Ecto neural progenitor cell (in vitro differentiated cells): ENCODE results near the gene PIWIL1.

Experiments
- DNase-seq: peaks from one replicate; pipeline ENCODE4 v3.0.0-alpha.2; 2018; ENCODE audit warnings: low spot score

The PIWIL1 gene

DNA sequence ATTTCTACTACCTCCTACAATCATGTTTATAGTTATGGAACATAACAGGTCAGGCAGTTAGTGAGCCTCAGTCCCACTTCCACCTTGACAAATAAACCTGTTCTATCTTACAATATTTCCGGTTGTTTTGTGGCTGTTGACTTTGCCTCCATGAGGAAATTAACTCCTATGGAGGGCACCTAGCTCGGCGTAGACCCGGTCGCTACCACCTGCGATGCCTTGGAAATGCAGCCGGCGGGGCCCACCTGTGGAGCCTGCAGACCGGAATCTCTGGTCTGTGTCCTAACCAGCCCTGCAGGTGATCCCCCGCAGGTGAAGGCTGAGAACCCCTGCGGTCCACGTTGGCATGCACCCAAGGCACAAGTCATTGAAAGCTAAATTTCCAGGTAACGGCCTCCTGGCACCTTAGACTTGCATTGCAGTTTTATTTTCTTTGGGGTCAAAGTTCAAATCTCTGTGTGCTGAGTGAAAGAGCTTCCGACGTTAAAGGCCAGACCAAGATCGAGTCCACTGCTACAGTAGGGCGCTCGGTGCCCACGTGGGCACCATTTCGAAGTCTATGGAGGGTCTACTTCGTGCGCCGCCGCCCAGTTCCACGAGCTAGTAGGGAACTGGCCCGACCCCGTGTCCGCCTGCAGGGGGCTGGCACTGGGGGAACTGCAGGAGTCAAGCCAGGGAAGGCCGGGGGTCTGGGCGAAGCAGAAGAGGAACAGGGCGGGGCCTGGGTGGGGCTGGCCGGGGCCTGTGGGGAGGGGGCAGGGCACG is 782 bp upstream of the PIWIL1 start:
- no peak for DNase-seq

DNA sequence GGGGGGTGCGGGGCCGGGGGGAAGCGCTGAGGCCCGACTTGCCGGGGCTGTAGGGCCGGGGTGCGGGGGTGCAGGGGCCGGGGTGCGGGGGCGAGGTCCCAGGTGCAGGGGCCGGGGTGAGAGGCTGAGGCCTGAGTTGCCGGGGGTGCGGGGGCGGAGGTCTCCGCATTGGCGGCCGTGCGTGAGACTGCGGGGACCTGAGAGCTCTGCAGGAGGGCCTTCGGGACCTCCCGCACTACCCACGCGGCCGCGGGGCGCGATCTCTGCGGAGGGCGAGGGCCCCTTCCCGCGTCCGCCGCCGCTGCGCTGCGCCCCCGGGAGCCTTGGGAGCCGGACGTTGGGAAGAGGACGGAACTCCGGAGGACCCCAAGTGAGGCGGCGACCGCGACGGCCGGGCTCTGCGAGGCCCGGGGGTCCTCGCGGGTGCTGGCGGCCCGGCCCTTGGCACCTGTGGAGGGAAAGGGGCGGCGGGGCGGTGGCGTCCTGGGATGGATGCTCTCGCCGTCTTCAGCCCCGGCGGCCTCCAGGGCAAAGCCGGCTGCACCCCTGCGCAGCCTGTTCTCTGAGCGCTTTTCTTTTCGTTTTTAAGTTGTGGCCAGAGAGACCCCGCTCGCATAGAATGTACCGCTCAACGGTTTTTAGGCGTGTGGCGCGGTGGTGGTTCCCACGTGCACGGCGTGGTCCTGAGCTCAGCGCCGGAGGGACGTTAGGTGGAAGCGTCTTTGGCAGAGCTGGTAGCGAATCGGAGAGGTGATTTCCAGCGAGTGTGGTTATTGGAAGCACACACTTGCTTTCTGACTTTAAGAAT is 1.3 kb downstream of the PIWIL1 start:
- DNase-seq: no peak

DNA sequence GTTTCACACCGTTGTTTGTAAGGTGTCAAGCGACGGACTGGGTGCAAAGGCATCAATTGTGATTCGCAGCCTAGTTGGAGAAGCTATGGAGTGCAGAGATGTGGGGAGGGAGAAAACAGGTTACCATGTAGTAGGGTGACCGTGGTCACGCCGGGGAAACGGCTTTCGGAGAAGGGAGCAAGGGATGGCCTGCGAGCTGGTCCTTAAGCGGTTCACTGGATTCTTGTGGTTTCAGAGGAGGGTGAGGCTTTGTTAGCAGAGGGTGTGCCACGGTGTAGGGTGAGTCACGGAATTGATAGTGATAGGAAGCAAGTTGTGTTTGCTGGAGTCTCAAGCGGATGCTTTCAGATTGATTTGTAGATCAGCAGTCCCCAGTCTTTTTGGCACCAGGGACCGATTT is 2.3 kb downstream of the PIWIL1 start:
- DNase-seq: no peak

DNA sequence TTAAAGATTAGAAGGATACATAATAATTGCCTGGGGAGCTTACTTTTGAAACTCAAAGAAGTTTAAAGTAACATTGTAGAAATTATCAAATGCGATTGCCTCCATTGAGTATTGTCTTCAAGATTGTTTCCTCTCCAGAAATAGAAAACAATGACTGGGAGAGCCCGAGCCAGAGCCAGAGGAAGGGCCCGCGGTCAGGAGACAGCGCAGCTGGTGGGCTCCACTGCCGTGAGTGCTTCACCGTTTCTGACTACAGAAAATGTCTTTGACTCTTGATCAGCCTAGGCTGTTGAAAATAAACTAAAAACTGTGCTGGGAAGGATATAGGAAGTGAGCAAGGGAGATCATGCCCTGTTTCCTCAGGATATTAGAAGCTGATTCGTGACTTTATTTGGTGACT is 4.8 kb downstream of the PIWIL1 start:
- DNase-seq: no peak

DNA sequence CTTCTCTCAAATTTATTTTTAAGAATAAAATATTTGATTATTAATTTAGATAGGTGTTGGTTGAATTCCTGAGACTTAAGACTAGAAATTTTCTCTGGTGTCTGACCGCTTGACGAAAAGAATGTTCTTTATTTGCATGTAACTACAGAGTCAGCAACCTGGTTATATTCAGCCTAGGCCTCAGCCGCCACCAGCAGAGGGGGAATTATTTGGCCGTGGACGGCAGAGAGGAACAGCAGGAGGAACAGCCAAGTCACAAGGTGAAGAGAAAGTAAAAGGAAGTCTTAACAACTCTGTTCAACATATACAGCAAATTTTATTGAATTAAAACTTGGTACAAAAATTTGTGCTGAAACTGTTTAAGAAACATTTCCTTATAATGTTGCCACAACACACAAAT is 5.2 kb downstream of the PIWIL1 start:
- no peak for DNase-seq

DNA sequence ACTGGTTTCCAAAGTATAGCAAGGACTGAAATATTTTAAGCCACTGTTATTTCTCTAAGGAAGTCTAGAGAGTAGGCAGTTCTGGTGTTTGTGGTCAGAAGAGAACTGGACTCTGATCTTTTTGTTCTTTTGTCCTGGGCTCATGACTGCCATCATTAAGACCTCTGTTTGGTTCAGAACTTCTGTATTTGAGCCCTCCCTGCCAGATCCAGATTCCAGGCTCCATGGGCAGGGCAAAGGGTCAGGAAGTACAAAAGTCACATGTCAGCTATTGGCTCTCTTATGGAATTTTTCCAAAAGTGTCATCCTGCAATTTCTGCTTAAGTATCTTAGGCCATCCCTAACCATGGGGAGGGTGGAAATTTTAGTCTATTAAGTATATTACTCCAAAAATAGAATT is 6.8 kb downstream of the PIWIL1 start:
- DNase-seq: no peak

DNA sequence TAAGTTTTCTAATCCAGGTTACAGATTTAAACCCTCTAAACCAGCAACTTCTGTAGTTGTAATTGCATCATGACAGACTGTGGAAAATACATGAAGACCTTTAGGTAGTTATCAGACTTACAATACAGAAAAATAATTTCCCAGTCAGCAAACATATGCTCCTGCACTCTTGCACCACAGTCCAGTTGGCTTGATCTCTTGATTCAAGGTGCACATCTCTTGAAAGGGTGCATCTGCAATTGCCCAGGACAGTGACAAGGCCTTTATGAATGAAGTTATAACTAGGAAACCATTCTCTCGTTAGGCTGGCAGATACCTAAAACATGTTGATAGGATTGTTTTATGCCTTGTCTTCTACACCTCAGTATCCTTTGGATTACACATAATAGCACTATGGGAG is 7.6 kb downstream of the PIWIL1 start:
- DNase-seq: no peak

DNA sequence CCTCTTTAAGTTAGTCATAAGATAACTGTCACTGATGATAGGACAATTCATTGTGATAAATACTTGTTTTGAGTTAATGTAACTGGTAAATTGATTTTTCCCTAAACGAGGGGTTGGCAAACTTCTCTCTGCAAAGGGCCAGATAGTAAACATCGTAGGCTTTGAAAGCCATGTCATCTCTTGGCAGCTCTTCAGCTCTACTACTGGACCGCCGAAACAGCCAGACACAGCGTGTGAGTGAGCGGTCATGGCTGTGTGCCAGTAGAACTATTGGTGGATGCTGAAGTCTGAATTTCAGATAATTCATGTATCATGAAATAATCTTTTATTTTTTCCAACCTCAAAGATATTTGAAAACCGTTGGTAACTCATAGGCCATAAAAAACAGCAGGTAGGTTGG is 9.9 kb downstream of the PIWIL1 start:
- no peak for DNase-seq

DNA sequence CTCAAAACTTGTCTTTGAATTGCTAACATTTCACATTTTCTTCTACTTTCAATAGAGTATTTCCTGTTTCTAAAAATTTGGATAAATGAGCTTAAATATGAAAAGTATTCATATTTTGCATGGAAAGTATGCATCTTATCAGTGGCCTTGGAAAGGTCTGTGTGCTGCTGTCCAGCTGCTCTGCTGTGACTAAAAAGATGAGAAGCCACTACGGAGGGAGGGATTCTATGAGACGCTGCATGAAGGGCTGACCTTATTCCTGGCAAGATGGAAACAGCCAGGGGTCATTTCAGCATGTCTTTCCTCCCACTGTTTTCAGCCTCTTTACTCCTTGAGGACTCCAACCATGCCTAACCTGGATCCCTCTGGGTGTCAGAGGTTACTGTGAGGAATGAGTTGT is 13.0 kb downstream of the PIWIL1 start:
- no peak for DNase-seq

DNA sequence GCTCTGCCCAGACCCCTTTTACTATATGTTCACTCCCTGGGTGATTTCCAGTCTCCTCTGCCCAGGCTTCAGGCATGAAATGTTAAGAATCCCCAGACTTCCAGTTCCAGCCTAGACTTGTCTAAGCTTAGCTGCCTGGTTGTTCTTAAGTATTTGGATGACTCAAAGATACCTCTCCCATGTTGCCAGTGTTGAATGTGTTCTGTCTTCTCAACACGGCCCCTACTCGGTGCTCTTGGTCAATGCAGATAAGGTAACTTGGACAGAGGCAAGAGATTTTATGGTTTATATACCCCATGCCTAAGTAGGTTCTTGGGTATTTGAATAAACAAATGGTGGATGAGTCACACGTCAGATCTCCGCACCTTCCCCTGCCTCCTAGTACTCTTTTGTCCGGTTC is 13.6 kb downstream of the PIWIL1 start:
- DNase-seq: no peak

DNA sequence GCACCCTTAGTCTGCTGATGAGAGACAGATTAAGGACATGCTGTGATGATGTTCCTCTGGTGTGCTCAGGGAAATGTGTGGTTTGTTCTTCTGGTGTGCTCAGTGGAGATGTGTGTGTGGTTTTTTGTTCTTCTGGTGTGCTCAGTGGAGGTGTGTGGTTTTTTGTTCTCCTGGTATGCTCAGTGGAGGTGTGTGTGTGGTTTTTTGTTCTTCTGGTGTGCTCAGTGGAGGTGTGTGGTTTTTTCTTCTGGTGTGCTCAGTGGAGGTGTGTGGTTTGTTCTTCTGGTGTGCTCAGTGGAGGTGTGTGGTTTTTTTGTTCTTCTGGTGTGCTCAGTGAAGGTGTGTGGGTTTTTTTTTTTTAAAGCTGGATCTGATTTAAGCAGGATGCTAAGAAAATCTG is 15.4 kb downstream of the PIWIL1 start:
- DNase-seq: no peak

DNA sequence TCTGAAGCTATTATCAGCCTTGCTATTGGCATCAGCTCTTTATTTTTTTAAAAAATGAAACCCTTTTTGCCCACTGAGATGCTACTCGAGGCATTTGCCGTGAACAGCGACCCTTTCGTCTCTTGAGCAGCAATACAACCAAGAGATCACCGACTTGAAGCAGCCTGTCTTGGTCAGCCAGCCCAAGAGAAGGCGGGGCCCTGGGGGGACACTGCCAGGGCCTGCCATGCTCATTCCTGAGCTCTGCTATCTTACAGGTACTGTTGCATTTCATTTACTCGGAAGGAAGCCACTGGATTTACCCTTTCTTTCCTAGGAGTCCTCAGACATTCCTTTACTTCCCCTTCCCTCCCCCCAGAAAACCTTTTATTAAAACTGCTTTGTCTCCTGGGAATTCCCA is 16.7 kb downstream of the PIWIL1 start:
- DNase-seq: no peak

DNA sequence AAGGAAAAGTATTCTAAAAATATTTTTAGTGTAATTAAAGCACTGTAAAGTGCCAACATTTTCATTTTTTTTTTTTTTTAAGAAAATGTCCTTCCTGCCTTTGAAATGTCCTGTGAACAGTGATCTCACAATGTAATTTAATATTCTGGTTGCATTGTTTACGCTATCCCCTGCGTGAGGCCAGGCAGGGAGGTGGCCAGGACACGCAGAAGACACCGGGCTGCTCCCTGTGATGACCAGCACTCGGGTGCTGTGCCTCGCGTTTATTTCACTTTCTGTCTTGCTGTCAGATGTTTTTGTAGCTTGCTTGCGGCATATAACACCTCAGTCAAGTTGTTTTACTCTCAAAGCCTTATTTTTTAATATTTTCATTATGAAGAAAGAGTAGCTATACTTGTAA is 18.5 kb downstream of the PIWIL1 start:
- no peak for DNase-seq

DNA sequence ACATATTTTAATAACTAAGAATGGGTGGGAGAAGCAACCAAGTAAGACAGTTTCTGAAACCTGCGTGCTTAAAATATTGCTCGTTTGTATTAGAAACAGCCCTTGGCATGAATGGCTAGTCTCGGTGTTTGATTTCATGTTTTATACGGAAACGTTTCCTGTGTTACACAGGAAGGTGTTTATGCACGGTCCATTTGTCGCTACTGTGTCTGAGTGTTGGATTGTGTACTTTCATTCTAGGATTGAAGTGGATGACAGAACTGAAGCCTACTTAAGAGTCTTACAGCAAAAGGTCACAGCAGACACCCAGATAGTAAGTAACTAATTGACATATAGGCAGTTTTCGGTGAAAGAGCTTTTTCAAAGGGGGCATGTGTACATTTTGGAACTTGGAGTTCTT is 19.6 kb downstream of the PIWIL1 start:
- no peak for DNase-seq

DNA sequence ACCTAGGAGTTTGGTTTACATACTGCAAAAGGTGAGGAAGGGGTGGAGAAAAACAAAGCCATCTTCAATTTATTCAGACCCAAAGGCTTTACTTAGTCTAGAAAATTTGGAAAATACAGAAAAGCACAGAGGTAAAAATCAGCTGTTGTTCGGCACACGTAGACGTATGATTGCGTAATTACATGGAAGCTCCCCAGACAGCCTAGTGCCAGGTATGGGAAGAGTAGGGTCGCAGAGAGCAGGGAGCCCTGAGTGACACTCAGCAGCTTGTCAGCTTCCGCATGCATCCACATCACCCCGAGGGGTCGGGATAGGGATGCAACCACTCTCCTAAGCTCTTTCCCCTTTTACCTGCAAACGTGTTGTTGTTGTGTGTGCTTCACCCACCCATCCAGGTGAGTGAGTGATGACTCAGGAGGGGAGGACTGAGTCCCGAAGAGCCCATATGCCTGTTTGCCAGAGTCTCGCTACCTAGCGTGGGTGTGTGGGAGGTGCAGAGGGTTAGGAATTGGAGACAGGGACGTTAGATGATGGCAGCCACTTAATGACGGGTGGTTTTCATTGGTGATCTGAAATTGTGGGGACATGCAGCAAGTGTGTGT is 20.1 kb downstream of the PIWIL1 start:
- no peak for DNase-seq

DNA sequence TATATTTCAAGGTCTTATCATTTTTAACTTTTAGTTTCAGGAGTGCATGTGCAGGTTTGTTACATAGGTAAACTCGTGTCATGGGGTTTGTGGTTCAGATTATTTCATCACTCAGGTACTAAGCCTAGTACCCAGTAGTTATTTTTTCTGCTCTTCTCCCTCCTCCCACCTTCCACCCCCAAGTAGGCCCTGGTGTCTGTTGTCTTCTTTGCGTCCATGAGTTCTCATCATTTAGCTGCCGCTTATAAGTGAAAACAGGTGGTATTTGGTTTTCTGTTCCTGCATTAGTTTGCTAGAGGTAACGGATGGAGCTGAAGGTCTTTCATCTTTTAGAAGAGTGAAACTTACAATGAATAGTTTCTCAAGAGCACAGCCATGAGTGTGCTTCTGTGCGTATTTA is 24.4 kb downstream of the PIWIL1 start:
- DNase-seq: no peak

DNA sequence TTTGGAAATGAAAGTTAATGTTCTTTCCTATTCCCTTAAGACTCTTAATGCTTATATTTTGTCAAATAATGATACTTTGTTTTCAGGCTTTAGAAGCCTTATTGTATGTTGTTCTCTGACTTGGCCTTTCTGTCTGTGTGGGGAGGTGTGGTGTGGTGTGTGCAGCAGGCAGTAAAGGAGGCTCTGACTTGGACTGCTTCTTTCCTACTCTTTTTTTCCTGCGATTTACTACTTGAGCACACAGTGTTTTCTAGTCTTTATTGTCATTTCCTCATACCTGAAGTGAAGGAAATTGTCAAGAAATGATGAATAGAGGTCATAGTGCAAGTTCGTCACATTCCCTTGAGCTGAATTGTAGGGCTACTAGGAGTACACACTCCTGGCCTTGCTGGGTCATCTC is 26.9 kb downstream of the PIWIL1 start:
- no peak for DNase-seq

DNA sequence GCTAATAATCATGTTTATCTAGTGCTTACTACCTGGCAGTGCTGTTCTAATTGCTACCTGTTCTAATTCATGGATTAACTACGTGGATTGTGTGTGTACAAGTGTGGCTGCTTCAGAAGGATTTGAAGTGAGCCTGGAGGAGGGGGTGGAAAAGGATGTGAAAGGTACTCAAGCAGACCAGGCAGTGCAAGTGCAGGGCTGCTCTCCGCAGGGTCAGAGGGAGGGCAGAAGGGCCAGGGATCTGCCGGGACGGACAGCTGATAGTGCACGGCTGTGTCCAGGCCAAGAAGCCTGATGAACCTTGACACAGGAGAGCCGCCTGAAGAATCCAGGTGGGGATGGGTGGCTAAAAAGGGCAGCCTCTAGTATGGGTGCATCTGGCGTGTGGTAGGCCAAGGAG is 28.5 kb downstream of the PIWIL1 start:
- no peak for DNase-seq

DNA sequence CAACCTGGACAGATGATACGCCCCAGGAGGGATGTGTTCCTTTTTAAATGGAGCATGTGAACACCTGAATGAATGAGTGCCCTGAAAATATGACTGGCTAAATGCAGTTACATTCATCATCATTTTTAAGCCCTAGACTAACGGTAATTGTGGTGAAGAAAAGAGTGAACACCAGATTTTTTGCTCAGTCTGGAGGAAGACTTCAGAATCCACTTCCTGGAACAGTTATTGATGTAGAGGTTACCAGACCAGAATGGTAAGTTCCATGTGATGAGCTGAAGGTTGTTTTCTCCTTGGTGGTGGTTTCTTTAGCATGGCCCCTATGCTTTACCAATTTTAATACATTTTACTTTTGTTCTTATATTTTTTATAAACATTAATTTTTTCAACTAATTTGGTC is 29.3 kb downstream of the PIWIL1 start:
- no peak for DNase-seq

DNA sequence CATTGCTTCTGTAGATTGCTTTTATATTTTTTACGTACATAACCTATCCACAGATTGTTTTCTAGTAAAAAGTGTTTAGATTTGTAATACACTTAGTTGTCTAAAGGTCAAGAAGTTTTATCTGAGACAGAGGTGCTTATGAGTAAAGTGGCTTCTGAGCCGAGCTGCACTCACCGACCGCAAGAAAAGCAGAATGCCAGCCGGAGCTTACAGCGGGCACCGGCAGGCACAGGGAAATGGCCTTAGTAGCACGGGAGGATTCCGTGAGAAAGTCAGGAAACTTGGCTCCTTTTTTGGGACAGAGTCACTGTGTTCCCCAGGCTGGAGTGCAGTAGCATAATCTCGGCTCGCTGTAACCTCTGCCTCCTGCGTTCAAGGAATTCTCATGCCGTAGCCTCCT is 29.8 kb downstream of the PIWIL1 start:
- no peak for DNase-seq

DNA sequence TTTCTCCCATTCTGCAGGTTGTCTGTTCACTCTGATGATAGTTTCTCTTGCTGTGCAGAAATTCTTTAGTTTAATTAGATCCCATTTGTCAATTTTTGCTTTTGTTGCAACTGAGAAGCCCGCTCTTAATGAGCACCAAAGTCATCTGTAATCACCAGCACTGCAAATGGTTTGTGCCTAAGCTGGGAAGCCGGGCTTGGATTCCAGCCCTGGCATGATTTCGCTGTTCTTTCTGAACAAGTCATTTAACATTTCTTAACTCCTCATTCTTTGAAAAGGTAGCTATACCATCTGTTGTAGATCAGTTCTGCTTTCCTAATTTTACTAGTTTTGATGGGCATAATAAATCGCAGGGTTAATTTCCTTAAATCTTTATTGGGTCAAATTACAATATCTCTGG is 32.1 kb downstream of the PIWIL1 start:
- DNase-seq: no peak

DNA sequence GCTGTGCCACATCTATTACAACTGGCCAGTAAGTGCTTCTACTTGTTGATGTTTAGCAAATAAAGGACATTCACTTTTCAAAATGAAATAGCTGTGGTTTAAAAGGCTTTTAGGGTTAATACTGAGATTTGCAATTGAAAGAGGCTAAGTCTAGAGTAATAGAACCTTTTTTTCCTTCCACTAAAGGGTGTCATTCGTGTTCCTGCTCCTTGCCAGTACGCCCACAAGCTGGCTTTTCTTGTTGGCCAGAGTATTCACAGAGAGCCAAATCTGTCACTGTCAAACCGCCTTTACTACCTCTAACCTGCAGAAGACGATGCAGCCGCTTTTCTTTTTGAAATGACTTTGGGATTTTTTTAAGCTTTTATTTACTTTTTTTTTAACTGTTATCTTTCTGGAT is 33.6 kb downstream of the PIWIL1 start:
- DNase-seq: no peak

DNA sequence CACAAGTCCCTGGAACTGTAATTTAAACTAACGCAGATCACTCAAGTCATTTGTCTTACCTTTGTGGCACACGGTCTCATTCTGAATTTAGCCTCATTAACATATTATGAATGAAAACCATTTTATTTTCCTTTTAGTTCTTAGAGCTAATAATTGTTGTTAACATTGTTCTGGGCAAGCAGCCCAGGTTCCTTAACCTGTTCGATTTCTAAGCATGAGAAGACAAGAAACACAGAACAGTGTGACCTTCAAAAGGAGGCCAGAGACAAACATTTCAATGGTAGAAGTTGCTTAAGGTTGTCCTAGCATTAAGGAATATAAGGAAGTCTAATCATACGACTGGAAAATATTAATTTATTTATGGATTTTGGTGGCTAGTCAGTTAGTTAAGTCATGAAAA is 35.2 kb downstream of the PIWIL1 start:
- no peak for DNase-seq
